GM04503 (cell line): ENCODE measurements around the gene GGA1.

Experiments used
- DNase-seq: peaks from one replicate; pipeline ENCODE4 v3.0.0-alpha.2; 2012; ENCODE audit warnings: low read depth

Gene GGA1

GRCh38 chr22:37631448-37632173, 23.0 kb downstream of the GGA1 start:
- DNase-seq, result no peak

DNA sequence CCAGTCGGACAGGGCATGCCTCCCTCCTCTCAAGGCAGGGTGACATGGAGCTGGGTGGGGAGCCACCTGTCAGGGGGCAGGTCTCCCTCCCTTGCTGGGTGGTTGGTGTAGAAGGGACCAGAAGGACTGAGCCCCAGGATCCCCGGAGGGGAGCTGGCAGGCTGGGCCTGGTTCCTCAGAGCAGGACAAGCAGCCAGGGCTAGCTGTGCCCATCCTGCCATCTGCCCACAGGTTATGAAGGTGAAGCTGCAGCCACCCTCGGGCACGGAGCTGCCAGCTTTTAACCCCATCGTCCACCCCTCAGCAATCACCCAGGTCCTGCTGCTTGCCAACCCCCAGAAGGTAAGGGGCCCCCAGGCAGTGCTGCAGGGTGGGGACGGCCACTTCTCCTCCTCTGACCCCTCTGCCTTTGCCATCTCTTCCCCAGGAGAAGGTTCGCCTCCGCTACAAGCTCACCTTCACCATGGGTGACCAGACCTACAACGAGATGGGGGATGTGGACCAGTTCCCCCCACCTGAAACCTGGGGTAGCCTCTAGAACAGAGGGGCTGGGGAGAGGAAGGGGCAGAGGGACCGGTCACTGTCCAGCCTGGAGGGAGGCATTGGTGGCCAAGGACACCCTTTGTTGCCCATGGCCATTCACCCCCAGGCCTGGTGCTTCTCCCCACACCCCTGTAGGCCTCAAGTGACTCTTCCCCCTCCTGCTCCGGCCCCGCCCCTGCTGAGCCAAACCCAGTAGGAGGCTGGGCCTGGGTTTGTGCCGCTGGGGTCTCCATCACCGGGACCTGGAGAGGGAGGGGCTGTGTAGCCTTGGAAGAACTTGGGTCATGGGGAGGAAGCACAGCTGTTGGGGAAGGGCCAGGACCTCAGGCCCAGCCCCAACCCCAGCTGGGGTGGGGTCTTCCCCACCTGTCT, 23.8 kb downstream of the GGA1 start:
- no peak for DNase-seq

DNA sequence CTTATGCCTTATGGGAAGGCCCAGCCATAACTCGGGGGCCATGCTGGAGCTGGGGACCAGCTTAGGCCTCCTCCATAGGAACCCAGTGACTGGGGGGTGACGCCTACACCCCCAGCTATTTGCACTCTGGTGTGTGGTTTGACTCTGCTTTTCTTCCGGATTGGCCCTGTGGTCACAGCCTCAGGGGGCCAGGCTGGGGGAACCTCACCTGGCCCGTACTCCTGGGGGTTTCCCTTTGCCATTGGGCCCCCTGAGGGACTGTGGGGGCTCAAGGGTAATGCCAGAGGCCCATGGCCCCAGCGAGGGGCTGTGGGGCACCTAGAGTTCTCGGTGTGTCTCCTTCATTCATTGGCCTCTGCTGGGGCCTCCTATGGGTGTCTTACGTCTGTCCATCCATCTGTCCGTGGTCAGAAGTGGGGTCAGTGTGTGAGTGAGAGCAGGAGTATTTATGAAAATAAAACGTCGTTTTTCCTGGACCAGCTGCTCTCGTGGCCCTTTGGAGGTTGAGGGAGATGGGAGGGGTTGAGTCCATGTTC, 24.5 kb downstream of the GGA1 start:
- no peak for DNase-seq

- DNase-seq, result no peak
Measured at GRCh38 chr22:37633625-37634416, 25.2 kb downstream of the GGA1 start.

DNA sequence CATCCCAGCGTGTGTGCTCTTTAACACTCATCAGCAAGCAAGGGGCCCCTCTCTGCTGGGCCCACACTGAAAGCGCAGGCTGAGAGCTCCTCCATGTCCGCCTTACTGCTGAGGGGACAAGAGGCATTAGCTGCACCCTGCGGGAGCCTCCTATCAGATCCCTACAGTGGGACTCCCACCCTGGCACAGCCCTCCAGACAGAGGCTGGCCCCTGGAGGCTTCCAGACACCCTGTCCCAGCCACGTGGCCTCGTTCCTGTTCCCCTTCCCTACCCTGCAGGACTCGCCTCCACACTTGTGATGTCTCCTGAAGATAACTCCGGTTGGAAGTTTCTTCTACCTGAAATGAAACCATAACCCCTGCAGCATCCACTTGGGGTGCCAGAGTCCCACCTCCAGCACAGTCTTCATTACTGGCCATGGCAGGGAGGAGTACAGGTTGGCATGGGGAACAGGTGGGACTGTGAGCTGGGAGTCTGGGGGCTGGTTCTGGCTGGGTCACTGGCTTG, 25.8 kb downstream of the GGA1 start:
- no peak for DNase-seq

- no peak for DNase-seq
Measured at GRCh38 chr22:37635157-37635556, 26.5 kb downstream of the GGA1 start.

- DNase-seq, result no peak
Measured at GRCh38 chr22:37636186-37636948, 27.7 kb downstream of the GGA1 start.

GRCh38 chr22:37636949-37637273, 28.3 kb downstream of the GGA1 start:
- no peak for DNase-seq

DNA sequence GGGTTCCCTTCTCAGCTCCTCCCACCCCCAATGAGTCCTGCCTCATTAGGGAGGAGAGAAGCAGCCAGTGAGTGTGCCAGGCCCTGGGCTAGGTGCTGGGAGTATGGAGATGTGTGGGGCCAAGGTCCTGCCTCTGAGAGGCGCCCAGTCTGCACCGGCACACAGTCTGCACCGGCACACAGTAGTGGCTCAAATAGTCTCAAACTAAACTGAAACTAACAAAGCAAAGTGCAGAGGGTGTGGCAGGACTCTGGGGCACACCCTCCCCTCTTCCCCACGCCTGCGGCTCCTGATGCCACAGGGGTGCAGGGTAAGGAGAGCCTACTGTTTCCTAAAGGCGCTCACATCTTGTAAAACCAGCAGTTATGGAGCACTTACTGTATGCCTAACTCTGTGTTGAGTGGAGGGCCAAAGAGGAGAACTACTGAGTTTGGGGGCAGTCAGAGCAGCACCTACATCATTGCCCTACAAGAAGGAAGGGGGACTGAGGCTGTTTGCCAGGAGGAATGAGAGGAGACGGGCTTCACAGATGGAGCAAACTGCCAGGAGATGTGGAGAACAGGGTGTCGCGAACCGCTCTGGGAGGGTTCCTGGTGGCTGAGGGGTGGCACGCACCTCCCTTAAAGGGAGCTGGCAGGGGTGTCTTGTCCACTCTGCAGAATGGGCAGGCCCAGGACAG, 29.9 kb downstream of the GGA1 start:
- no peak for DNase-seq

GRCh38 chr22:37639070-37639760, 30.6 kb downstream of the GGA1 start, which contains the start of gene SH3BP1:
Gene SH3BP1, plus strand, starts transcription at chr22:37639669. Its CDS starts 119 bp downstream, at chr22:37639788.
- no peak for DNase-seq

DNA sequence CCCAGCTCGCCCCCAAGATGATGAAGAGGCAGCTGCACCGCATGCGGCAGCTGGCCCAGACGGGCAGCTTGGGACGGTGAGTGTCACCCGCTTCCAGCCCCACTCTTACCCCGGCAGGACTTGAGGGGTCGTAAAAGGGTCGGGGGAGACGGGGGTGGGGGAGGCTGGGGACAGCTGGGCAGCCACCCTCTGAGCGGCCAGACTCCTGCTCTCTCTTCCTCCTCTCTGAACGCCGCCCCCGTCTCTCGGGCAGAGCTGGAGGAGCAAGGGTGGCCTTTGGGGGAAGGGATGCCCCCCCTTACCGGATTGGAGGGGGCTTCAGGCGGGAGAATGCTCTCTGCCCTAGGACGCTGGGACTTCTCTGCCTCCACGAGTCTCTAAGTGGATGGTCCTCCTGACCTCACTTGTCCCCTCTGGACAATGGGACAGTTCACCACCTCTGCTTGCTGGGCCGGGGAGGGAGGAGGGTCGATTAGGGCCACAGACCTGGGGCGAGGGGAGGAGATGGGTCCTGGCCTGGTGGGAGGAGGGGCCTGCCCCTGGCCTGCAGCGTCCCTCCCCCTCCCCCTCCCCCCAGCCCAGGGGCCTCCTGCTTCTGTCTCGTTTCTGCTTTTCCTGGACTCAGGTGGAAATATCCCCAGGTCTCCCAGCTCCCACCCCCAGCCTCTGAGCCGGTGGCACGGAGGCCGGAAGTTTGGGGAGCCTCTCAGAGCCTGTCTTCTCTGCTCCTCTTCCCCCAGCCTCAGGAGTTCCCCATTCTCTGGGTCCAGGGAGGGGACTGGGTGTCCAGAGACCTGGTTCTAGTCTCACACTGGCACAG, 31.3 kb downstream of the GGA1 start:
- DNase-seq, result no peak

DNA sequence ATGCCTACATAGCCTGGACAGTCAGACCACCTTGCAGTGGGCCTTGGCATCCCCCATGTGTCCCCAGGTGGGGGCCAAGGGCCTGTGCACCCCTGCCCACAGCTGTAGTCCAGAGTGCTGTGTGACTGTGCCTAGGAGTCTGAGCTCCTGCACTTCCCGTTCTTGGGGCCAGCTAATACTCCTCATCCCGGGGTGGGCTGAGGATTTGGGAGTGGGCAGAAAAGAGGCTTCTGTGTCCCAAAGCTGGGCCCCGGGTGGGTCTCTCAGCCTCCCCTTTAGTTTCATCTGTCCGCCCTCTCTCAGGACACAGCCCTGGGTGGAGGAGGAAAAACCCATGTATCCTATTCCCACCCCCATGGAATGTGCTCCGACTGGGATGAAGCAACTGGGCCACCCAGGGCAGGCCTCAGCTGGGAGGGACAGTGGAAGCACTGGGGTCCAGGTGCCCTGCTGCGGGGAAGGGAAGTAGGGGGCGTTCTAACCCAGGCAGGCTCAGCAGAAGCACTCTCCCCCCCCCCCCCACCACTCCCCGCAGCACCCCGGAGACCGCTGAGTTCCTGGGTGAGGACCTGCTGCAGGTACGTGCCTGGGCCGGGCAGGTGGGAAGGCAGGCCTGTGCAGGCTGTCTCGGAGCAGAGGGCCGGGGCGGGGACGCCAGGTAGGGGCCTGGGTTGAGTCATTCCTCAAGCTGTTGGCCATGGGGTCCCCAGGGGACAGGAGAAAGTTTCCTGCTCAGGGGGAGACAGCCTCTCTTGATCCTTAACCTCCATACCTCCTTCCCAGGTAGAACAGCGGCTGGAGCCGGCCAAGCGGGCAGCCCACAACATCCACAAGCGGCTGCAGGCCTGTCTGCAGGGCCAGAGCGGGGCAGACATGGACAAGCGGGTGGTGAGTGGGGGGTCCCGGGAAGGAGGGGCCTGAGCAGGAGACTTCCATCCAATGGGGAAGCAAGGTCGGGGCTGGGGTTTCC, 32.2 kb downstream of the GGA1 start:
- no peak for DNase-seq

GRCh38 chr22:37641561-37641949, 32.9 kb downstream of the GGA1 start:
- DNase-seq, result no peak

DNA sequence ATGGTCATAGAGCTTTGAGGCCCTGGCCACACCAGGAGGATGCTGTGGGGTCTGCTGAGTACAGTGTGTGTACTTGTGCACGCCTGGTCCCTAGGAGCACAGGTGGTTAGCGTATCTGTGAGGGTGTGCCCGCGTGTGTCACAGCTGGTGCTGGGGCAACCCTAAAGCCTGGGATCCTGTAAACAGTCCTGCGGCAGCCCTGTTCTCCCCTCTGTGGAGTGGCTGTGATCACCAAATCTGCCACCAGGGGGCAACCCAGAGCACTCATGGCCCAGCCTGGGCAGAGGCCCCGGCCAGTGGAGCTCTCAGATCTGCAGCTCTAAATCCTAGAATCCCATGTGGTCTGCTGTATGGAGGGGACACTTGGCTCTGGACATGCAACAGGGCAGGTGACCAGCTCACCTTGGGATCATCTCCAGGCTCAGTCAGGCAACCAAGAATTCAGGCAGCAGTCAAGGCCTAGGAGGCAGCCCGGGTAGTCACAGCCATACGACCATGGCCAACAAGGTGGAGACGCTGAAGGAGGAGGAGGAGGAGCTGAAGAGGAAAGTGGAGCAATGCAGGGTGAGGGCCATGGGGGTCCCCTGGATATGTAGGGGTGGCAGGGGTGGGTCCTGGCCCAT, 34.7 kb downstream of the GGA1 start:
- no peak for DNase-seq

- DNase-seq, result no peak
Measured at GRCh38 chr22:37647317-37647716, 38.7 kb downstream of the GGA1 start.

- no peak for DNase-seq
Measured at GRCh38 chr22:37647928-37648327, 39.3 kb downstream of the GGA1 start.

DNA sequence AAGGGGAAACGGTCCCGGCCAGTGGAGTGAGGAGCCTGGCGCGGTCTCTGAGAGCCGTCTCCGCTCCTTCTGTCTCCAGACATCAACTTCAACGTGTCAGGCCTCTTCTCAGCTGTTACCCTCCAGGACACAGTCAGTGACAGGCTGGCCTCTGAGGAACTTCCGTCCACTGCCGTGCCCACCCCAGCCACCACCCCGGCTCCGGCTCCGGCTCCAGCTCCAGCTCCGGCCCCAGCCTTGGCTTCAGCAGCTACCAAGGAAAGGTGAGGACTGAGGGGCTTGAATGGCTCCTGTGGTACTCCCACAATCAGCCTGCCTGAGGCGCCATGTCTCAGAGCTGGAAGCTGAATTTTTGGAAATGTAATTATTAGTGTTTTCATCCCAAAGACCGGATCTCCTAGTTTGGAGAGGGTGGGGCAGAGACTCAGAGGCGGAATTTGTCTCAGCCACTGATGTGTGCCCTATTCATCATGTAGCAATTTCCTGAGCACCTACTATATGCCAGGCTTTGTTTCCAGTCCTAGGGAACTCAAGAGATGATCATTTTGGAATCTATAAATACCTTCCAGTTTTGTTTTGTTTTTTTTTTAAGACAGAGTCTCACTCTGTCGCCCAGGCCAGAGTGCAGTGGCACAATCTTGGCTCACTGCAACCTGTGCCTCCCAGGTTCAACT, 42.0 kb downstream of the GGA1 start:
- no peak for DNase-seq
